SH-SY5Y (cell line): ENCODE measurements around the gene YAP1.

Experiments used
- GATA2 ChIP-seq: IDR thresholded peaks from 2 replicates; pipeline ENCODE4 v1.6.1; 2011; ENCODE audit warnings: mild to moderate bottlenecking, low read depth, low read length
- GATA3 ChIP-seq: IDR thresholded peaks from 2 replicates; pipeline ENCODE4 v1.6.1; 2011; ENCODE audit warnings: low read depth, mild to moderate bottlenecking, low read length, moderate library complexity

DNA sequence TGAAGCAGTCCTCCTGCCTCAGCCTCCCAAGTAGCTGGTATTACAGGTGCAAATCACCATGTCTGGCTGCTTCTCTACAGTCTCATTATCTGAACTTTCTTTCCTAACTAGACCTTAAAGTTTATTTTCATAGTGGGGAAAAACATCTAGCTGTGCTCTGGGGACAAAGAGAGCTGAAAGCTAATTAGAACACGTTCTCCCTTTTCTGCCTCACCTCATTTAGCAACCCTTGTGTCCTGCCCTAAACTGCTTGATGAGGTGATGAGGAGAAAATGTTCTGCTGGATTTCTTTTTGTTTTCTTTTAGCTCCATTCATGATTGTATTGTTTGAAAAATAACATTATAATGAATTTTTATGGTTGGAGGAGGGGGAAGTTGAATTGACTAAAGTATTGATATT lies 84.7 kb downstream of the YAP1 start:
- TF ChIP-seq GATA2 = no peak
- no peak for TF ChIP-seq GATA3
